Measurements from ENCODE around the gene DDX39B.
"Not testable (repeated sequence)": the region's sequence is repeated elsewhere in the genome, so short reads cannot be mapped to it uniquely, and the experiment has no call there.

Gene DDX39B

DNA sequence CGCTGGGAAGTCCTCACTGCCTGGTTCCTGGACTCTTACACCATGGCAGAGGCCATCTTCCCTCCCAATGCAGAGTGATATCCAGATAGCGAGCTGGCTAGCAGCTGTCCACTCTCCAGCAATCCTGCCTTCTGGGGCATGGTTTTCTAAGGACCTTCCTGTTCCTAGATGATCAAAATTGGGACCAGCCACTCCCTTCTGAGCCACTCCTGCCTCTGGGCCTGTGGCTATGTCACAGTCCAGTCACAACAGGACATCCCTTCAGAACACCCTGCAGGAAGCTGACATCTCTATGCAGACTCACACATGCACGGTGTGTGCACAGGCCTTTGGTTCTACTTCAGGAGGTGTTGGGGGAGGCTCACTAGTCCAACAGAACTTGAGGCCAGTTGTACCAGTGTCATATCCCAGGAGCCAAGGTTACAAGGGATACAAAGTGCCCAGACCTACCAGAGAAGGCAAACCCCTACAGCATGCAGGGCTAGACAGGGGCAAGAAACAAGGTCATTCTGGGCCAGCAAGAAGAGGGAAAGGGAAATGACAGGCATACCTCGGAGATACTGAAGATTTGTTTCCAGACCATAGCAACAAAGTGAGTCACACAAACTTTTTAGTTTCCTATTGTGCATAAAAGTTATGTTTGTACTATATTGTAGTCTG lies 15.7 kb downstream of the DDX39B start:
- DNase-seq, result no peak

DNA sequence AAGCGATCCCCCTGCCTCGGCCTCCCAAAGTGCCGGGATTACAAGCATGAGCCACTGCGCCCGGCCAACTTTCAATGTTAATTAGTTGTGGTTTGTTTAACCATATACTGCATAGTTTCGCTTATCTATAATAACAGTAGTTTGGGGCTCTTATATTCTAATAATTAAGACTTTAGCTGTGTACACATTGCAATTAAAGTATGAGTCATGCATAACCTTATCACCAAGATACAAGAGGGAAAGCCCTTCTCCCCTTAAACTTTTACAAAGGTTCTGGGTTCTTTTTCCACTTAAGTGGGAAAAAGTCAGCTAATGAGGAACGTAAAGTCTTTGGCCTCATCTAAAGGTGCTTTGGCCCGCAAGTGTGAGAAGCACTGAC lies 16.3 kb downstream of the DDX39B start:
- DNase-seq, result no peak

DNA sequence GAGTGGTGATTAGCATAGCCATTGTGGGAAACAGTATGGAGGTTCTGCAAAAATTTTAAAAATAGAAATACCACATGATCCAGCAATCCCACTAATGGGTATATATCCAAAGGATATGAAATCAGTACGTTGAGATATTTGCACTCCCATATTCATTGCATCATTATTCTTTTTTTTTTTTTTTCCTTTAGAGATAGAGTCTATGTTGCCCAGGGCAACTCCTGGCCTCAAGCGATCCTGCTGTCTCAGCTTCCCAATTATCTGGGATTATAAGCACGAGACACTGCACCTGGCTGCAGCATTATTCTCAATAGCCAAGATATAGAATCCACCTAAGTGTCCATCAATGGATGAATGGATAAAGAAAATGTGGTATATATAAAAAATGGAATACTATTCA lies 20.0 kb downstream of the DDX39B start:
- no peak for DNase-seq

DNA sequence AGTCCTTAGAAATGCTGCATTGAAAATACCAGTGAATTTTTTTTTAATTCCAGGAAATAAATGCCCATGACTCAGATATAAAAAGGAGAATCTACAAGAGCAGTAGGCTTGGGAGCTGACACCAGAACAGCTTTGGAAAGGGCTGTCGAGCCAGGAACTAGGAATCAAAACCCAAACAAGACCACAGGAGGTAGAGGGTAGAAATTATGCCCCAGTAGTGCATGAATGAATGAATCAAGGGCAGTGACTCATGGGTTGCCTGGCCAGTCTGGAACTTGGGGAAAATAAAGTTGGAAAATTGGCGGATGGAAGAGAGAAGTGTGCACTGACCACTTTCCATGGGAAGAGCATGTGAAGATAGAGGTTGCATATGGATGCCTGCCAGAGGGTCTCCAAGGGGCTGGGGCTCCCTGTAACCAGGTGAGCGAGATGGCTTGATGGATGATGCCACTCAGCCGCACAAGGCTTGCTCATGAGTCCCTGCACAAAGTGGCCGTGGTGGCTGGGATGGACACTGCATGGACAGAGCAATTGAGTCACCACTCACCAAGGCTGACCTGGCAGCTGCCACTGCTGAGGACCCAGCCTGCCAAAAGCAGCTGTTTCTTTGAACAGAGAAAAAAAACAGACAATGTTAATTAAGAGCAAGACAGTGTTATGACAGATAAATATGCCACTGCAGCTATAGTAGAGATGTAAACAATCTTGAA lies 28.2 kb downstream of the DDX39B start:
- DNase-seq, result no peak

DNA sequence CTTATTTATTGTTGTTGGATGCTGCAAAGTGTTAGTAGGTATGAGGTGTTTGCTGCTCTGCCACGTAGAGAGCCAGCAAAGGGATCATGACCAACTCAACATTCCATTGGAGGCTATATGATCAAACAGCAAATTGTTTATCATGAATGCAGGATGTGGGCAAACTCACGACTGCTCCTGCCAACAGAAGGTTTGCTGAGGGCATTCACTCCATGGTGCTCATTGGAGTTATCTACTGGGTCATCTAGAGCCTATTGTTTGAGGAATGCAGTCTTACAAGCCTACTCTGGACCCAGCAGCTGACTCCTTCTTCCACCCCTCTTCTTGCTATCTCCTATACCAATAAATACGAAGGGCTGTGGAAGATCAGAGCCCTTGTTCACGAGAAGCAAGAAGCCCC lies 31.8 kb downstream of the DDX39B start:
- DNase-seq, result no peak

DNA sequence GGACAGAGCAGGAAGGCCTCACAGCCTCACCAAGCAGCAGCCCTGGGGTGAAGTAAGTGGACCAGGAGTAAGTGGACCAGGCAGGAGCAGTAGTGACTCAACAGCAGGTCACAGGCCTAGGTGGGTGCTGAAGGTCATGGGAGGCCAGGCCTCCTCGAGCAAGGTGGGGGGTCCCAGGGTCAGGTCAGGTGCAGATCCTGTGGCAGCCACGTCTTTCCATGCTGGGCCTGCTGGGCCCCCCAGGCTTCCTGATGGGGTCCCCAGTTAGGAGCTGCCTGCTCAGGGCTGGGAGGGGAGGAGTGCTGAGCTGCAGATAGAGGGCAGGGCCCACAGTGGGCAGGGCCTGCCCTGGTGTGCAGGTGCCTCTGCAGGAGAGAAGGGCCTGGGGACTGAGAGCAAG lies 32.8 kb downstream of the DDX39B start:
- DNase-seq, result not testable (repeated sequence)

DNA sequence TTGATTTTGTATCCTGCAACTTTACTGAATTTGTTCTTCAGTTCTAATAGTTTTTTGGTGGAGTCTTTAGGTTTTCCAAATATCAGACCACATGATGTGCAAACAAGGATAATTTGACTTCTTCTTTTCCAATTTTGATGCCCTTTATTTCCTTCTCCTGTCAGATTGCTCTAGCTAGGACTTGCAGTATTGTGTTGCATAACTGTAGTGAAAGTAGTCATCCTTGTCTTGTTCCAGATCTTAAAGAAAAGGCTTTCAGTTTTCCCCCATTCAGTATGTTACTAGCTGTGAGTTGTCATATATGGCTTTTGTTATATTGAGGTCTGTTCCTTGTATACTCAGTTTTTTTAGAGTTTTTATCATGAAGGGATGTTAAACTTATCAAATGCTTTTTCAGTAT lies 39.2 kb downstream of the DDX39B start:
- peak; percentile 10 to 44 for DNase-seq

DNA sequence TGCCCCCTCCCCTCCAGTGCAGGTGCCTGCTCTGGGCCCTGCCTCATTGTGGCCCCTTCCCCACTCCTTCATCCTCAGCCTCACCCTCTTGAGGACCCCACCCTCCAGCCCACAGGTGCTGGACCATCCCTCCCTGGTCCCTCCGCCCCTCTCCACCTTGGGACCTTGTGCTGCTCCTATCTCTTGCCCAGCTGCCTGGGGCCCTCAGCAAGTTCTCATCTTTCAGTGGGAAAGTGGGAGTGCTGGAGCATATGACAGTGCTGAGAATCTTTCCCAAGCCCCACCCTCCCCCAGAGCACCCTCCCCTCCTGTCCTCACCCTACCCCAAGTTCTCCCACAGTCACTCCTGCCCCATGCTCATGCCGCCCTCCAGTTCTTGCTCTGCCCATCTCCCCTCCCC lies 42.2 kb downstream of the DDX39B start:
- DNase-seq, result not testable (repeated sequence)

DNA sequence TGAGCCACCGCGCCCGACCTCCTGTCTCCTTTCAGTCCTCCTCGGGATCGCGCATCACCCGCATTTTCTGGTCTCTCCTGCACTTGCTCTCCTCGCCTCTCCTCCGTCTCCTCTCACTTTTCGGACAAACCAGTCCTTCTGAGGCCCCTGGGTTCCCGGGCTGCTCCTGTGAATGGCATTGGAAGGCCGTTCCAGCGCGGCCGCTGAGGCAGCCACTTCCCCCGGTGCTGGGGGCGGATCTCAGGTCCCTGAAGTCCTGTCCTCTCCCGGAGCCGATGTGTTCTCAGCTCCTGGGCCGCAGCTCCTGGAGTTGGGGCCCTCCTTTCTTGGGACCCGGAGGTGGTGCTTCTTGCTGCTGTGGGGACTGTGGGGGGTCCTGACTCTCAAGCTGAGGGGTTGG lies 43.1 kb downstream of the DDX39B start:
- DNase-seq, result no peak

DNA sequence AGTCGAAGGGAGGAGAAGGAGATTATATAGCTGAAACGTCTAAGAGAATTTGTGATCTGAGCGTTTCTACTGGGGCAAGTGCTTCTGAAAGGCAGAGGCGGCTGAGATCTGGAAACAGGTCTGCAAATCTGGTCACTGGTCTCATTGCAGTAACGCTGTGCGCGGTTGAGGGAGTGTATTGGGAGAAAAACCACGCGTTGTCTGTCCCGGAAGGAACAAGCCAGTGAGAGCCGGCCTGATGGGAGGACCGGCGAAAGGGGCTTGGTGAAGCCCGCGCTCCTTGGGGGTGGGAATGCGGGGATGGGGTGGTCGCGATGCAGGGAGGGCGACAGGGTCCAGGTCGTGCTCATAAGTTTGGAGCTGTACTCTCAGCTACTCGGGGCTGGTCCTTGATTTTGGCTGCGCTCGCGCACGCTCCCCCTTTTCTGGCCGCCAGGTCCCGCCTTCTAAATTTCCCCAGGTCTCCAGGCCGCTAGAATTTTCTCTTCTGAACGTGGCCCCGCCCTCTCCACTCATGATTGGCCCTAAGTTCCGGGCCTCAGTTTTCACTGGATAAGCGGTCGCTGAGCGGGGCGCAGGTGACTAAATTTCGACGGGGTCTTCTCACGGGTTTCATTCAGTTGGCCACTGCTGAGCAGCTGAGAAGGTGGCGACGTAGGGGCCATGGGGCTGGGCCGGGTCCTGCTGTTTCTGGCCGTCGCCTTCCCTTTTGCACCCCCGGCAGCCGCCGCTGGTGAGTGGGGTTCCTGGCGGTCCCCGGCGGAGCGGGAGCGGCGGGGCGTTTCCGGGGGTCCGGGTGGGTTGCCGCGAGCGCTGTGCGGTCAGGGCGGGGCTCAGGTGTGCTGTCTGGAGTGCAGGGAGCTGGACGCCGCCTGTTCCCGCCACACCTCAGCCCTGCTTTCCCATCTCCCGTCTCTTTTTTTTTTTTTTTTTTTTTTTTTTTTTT lies 44.0 kb downstream of the DDX39B start, which contains the start of gene MICB:
MICB (plus strand) TSS at position 615 of the 946 bp plus-strand sequence; CDS start at position 664, 49 bp downstream.
- peak; percentile 55 to 71 for DNase-seq

DNA sequence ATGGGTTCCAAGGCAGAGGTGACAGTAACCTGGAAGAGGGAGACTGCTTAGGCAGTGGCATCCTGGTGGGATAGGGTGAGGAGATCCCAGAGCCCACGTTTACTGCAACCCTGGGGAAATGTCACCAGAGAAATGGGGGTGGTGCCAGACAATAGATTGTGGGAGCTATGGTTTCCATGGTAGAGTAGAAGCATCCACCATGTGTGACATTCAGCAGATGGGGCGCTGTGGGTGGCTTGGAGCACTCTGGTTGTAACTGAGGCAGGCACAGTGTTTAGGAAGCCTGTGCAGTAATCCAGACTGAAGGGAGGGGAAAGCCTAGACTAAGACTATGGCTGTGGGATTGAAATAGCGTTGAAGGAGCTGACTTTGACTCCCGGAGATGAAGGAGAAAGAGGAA lies 45.0 kb downstream of the DDX39B start:
- DNase-seq, result not testable (repeated sequence)

DNA sequence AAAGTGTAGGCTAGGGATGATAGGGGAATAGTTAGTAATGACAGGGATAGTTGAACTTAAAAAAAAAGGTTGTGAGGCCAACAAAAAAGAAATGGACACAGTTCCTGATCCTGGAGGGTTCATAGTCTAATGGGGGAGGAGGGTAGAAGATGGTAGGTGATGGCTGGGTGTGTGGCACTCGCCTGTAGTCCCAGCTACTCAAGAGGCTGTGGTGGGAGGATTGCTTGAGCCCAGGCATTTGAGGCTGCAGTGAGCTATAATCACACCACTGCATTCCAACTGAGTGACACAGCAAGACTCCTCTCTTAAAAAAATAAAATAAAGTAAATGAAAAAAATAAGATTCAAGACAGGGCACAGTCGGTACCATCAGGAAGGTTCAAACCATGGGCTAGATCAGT lies 46.2 kb downstream of the DDX39B start:
- no peak for DNase-seq

DNA sequence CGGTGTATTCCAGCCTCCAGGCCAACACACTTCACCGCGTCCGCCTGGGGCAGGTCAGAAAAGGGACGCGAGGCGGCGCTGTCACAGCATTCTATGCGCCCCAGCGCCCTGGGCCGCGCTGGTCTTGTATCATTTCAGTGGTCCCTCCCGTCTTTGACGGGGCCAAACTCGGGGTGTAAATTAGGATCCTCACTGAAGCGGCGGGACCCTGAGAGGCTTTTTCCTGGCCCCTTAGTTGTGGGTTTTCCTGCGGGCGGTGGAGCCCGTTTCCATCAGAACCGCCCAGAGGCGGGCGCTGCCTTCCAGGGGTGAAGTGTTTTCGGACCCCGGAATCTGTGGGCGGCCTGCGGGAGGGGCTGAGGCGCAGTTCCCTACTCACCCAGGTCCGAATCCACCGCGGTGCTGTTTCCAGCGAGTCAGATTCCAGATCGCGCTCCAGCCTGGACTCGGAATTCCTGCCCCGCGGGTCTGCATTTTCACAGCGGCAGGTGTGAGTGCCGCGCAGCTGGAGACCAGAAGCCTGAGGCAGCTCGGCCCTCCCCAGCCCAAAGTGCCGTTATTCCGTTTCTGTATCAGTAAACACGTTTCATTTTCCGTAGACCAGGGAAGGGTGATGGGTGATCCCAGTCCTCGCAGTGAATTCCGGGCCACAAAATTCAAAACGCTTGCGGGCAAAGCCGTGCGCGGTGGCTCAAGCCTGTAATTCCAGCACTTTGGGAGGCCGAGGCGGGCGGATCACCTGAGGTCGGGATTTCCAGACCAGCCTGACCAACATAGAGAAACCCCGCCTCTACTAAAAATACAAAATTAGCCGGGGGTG lies 47.7 kb downstream of the DDX39B start:
- peak; percentile 77 to 86 for DNase-seq

DNA sequence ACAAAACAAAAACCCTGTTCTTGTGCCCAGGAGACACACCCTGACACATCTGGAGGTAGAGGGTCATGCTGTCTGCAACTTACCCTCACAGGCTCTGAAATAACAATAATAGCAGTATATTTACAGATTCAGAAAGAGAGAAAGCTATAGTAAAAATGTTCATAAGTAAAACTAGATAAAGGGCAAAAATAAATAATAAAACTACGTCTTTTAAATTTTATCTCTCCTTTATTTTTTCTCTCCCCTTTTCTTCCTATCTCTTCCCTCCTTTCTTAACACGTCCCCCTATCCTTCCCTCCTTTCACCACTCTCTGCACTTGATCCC lies 48.3 kb downstream of the DDX39B start:
- DNase-seq, result not testable (repeated sequence)

DNA sequence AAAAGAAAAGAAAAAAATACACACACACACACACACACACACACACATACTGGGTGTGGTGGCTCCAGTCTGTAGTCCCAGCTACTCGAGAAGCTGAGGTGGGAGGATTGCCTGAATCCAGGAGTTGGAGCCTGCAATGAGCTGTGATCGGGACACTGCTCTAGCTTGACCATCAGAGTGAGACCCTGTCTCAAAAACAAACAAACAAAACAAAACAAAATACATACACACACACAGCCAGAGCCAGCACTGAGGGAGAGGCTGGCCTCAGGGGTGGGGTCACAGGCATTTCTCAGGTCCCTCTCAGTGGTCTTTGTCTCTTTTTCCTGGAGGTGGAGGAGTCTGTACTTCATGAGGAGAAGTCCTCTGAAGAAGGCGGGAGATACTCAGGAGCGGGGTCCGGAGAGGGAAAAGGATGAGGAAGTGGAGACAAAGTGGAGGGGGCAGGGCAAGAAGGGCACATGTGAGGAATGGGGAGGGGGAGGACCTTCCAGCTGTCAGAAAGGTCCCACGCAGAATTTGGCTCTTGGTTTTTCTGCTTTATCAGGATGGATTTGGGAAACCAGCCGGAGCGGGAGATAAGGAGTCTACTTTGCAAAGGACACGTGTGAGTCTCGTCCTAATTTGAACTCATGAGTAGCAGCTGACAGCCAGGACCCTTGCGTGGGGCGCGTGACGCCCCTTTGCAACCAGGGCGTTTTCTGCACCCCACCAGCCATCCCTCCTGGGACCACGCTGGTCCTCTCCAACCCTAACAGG lies 51.5 kb downstream of the DDX39B start:
- DNase-seq, result no peak

DNA sequence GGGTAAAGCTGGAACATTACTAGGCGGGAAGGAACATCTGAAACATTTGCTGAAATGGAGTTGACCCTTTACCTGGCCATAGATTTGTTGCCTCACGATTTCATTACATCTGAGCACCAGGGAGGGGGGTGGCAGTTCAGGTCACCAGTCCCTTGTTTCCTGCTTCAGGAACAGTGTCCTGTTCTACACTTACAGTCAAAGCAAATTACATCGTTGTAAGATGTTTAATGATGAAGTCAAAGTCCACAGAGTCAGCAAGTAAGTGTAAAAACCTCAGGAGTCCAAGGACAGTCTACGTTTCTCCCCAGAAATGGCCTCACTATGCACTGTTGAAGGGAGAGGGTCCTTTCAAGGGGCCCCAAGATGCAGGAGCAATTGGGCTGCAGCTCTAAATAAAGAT lies 52.7 kb downstream of the DDX39B start:
- no peak for DNase-seq

DNA sequence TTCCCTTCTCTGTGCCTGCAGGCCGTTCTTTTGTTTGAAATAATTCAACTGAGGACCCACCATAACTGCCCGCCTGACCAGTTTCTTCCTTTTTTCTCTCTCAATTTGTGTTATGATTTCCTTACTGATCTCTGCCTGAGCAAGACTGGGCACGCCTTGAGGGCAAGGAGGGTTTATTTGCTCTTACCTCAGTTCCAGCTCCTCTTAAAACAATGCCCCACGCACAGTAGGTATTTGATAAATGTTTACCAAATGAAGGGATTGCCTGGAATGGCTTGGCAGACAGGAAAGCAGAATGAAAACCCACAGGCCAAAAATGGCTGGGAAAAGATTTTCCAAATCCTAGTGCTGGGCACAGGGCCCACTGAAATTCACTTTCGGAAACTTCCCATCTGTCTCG lies 54.1 kb downstream of the DDX39B start:
- DNase-seq, result not testable (repeated sequence)

DNA sequence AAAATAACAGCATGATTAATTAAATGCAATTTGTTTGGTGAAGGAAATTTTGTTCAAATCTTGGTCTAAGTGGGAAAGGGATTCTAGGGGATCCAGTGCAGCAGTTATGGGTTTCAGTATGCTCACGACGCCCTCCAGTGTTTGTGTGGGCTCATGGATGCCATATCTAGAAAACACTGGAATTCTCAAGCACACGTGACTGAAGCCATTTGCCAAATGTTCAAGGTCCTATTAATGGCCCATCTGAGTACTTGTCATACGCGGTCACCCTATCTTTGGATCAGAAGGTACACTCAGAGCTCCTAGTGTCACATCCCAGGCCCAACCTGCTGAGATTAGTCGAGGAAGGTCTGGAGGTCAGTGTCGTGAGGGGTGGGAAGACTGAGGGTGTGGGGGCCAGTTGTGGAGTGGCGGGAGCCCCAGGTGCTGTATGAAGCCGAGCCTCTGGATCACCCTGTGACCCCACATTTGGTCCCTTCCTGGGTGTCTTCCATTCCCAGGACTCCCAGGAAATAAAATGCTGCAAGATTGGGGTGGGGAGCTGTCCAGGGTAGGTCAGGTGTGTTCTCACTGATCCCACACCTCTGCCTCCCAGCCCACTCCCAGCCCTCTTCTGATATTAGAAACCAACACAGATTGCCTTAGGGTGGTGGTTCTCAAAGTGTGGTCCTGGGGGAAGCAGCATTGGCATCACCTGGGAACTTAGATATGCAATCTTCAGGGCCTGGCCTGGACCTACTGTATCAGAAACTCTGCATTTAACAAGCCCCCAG lies 55.6 kb downstream of the DDX39B start:
- not testable (repeated sequence) for DNase-seq

DNA sequence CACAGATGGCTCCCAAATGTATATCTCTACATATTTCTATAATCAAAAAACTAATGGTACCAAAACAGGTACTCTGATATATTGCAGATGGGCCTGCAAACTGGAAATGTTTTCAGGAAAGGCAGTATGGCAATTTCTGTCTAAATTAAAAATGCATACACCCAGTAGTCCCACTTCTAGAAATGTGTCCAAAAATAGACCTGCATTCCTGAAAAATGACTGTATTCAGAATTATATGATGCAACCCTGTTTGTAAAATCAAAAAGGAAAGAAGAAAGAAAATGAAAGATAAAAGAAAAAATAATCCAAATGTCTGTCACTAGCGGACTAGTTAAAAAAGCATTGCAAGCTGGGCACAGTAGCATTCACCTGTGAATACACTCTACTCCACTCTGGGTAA lies 56.7 kb downstream of the DDX39B start:
- no peak for DNase-seq

DNA sequence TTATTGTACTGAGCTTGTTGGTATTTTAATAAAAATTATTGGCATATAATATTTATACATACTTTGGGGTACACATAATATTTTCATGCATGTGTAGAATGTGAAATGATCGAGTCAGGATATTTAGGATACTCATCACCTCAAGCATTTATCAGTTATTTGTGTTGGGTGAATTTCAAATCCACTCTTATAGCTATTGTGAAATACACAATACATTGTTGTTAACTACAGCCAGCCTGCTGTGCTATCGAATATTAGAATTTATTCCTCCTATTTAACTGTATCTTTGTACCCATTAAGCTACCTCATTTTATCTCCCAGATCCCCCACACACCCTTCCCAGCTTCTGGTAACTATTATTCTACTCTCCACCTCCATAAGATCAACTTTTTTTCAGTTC lies 58.4 kb downstream of the DDX39B start:
- DNase-seq, result no peak

DNA sequence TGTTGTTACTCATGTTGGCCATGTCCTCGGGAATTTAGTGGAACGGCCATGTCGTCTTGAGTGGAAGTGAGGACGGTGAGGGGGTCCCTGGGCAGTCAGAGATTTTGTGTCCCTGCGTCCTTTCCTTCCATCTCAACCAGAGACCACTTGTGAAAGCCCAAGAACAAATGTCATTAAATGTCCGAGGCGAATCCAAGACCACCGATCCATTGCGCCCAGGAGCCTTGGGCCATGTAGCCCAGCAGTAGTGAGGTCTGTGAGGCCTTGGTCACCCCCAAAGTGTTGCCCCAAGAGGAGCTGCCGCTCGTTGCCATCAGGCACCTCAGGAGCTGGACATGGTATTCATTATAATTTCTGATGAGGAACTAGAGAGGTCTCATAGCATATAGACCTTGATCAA lies 61.2 kb downstream of the DDX39B start:
- DNase-seq, result no peak

All from inflammatory macrophage (primary cell).